B cell (primary cell): ENCODE data around the gene PLCD1.

ENCODE experiments used
- CTCF ChIP-seq: fragments of 200-600 bp; IDR thresholded peaks from one replicate; pipeline ENCODE4 v1.8.0; 2022; ENCODE audit warnings: antibody characterized with exemption, mild to moderate bottlenecking
- EZH2 ChIP-seq: IDR thresholded peaks from 2 replicates; pipeline ENCODE4 v1.6.1; 2012; ENCODE audit warnings: borderline replicate concordance, low read depth, mild to moderate bottlenecking, moderate library complexity, low read length; ENCODE audit not compliant: insufficient read depth, poor library complexity, severe bottlenecking

GRCh38 chr3:38040401-38040800 lies 11.0 kb upstream of the PLCD1 start:
- no peak for TF ChIP-seq CTCF
- no peak for TF ChIP-seq EZH2
